ENCODE results near the gene NELL2. TPM values are rescaled to one million over a fixed set of nuclear protein-coding genes. Genes with fewer than 3 reads are reported as not detected.
"Not testable (repeated sequence)": the region's sequence is repeated elsewhere in the genome, so short reads cannot be mapped to it uniquely, and the experiment has no call there.

Gene NELL2
- total RNA-seq, 4 donors from 2014 or later = 7.5 to 39.2 (median 15.9) TPM

DNA sequence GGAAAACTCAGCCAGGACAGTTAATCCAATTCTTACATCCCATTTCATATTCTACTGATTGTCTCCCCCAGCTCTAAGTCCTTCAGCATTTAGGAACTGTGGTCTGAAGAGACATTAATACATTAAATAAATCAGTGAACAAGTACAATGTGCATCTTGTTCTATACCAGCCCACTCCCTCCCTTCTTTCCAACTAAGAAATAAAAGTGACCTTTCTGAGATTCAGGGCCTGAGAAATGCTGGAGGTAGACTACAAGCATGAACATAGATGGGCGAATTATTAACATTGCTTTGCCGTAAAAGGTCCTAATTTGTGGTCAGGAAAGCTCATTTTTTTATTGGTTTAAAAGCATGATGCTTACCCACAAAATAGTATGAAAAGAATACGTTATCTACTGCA, 113.1 kb downstream of the NELL2 start:
- TF ChIP-seq, protein P1, sequence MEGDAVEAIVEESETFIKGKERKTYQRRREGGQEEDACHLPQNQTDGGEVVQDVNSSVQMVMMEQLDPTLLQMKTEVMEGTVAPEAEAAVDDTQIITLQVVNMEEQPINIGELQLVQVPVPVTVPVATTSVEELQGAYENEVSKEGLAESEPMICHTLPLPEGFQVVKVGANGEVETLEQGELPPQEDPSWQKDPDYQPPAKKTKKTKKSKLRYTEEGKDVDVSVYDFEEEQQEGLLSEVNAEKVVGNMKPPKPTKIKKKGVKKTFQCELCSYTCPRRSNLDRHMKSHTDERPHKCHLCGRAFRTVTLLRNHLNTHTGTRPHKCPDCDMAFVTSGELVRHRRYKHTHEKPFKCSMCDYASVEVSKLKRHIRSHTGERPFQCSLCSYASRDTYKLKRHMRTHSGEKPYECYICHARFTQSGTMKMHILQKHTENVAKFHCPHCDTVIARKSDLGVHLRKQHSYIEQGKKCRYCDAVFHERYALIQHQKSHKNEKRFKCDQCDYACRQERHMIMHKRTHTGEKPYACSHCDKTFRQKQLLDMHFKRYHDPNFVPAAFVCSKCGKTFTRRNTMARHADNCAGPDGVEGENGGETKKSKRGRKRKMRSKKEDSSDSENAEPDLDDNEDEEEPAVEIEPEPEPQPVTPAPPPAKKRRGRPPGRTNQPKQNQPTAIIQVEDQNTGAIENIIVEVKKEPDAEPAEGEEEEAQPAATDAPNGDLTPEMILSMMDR (IDR thresholded peaks at IDR 0.05) = no peak
- TF ChIP-seq POLR2A (IDR thresholded peaks at IDR 0.05) = no peak
- Histone ChIP-seq H3K27ac (no peak overlapping the region), H3K4me1 (no peaks in the 10 kb centered on the region), H3K36me3 (no peaks in the 10 kb centered on the region), H3K4me3 (no peak overlapping the region), H3K27me3 (no peaks in the 10 kb centered on the region), H3K9me3 (no peaks in the 10 kb centered on the region)
- no peak for DNase-seq

DNA sequence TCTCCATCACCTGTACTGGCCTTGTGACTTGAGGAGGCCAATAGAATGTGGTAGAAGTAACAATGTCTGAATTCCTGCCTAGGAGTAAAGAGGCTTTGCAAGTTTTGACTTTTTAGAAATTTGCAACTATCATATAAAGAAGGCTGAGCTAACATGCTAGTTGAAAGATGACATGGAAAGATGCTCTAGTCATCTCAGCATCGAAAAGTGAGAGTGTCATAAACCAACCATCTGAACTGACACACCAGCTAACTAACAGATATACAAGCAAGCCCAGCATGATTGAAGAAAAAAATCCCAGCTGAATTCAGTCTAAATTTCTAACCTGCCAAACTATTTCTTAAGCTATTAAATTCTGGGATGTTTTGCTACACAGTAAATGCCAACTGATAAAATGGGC, 116.8 kb downstream of the NELL2 start:
- no peak for TF ChIP-seq POLR2A (IDR thresholded peaks at IDR 0.05)
- TF ChIP-seq, protein P1 (IDR thresholded peaks at IDR 0.05) = no peak
- Histone ChIP-seq H3K4me1 (no peaks in the 10 kb centered on the region), H3K27ac (no peak overlapping the region), H3K4me3 (no peak overlapping the region), H3K27me3 (no peaks in the 10 kb centered on the region), H3K36me3 (no peaks in the 10 kb centered on the region), H3K9me3 (no peaks in the 10 kb centered on the region)
- no peak for DNase-seq

DNA sequence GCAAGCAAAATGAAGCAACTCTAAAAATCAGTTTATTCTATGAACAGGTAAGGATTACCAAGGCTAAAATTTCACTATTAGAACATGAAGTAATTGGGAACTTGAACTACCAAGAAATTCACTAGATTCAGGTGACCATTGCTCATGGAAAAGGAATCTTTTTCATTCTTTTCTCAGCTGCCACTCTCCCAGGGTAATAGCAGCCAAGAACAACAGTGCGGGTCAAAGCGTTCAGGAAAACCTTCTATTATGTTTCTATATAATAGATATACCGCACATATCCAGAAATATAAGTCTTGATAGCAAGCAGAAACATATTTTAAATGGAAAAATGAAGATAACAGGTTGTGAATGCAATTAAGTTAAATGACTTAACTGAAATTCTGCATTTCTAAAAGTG, 125.6 kb downstream of the NELL2 start:
- Histone ChIP-seq H3K27me3 (no peaks in the 10 kb centered on the region), H3K4me1 (no peaks in the 10 kb centered on the region), H3K27ac (no peak overlapping the region), H3K4me3 (no peak overlapping the region), H3K9me3 (no peaks in the 10 kb centered on the region), H3K36me3 (no peaks in the 10 kb centered on the region)
- no peak for TF ChIP-seq POLR2A (IDR thresholded peaks at IDR 0.05)
- TF ChIP-seq, protein P1 (IDR thresholded peaks at IDR 0.05) = no peak
- DNase-seq = no peak

DNA sequence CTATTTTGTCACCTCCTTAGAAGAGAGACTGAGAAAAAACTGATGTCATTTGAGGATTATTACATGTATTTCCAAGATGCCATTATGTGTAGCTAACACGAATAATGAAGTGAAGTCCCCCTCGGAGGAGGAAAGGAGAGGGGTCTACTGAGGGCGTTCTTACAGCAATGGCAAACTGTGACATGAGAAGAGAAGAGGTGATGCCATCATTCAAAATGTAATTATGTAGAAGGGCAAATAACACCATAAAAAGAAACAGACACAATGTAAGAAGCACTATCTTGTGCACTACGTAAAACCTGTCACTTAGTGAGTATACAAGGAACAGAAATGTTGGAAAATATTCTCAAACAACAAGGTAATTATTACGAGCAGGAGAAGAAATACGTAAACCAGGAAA, 126.5 kb downstream of the NELL2 start:
- Histone ChIP-seq H3K9me3 (no peaks in the 10 kb centered on the region), H3K27ac (no peak overlapping the region), H3K4me1 (no peaks in the 10 kb centered on the region), H3K36me3 (no peaks in the 10 kb centered on the region), H3K4me3 (no peak overlapping the region), H3K27me3 (no peaks in the 10 kb centered on the region)
- TF ChIP-seq, protein P1 (IDR thresholded peaks at IDR 0.05) = no peak
- TF ChIP-seq POLR2A (IDR thresholded peaks at IDR 0.05) = no peak
- no peak for DNase-seq

DNA sequence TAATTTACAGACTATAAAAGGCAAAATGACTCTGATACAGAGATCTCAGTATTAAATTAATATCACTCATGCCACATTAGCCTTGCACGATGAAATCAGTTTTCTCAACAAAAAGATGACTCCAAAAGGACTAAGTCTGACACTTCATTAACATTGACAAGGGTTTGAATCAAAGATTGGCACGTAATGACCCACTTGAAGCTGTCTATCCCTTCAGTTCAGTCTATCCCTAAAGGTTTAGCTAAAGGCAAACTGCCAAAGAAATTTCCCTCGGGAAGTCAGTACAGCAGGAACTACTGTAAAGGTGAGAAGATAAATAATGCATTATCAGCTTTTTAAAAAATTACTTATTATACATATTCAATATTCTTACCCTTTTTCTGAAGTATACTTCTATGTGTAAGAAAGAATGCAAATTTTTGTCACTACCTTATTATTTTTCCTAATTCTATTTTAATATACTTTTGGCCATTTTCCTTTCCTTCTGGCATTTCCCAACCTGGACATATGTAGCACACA, 127.1 kb downstream of the NELL2 start:
- TF ChIP-seq POLR2A (IDR thresholded peaks at IDR 0.05) = no peak
- TF ChIP-seq, protein P1 (IDR thresholded peaks at IDR 0.05) = no peak
- no peak for DNase-seq

DNA sequence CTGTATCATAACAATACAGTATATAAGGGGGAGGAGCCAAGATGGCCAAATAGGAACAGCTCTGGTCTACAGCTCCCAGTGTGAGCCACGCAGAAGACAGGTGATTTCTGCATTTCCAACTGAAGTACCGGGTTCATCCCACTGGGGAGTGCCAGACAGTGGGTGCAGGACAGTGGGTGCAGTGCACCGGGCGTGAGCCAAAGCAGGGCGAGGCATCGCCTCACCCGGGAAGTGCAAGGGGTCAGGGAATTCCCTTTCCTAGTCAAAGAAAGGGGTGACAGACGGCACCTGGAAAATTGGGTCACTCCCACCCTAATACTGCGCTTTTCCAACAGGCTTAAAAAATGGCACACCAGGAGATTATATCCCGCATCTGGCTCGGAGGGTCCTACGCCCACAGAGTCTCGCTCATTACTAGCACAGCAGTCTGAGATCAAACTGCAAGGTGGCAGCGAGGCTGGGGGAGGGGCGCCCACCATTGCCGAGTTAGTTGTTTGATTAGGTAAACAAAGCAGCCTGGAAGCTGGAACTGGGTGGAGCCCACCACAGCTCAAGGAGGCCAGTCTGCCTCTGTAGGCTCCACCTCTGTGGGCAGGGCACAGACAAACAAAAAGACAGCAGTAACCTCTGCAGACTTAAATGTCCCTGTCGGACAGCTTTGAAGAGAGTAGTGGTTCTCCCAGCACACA, 134.7 kb downstream of the NELL2 start:
- not testable (repeated sequence) for DNase-seq, H3K27me3 ChIP-seq, H3K27ac ChIP-seq, H3K9me3 ChIP-seq, H3K4me1 ChIP-seq, H3K36me3 ChIP-seq, H3K4me3 ChIP-seq

More for the DNA sequence above, 127.1 kb downstream of the NELL2 start:
- H3K4me3 ChIP-seq = no peak overlapping the region
- no peak overlapping the region for H3K27ac ChIP-seq
- no peaks in the 10 kb centered on the region for H3K36me3 ChIP-seq
- no peaks in the 10 kb centered on the region for H3K9me3 ChIP-seq
- H3K4me1 ChIP-seq = no peaks in the 10 kb centered on the region
- H3K27me3 ChIP-seq = no peaks in the 10 kb centered on the region
